ENCODE measurements around the gene FYN. TPM values are rescaled to one million over a fixed set of nuclear protein-coding genes. Genes with fewer than 3 reads are reported as not detected.
A peak's percentile ranks its signal among the peaks of the same experiment; 100 is the strongest.

The FYN gene
- total and polyA plus RNA-seq, 2 of the 4 experiments (the other 2 are of a cell fraction) = 30.8 to 36.4 TPM

- Histone ChIP-seq H3K23ac (ENCODE audit: low read depth, low read length) (no peak overlapping the region), H4K91ac (ENCODE audit: insufficient read depth, low read depth, low read length) (peak overlapping the region; percentile 24; the same call in 1 of the 2 replicates), H3K9me3 (ENCODE audit: control insufficient read depth, insufficient read depth, low read length) (no peaks in the 10 kb centered on the region), H4K20me1 (ENCODE audit: insufficient read depth, low read length) (no peaks in the 10 kb centered on the region), H2AFZ (replicated peaks; ENCODE audit: low read length, poor library complexity) (no peak overlapping the region), H3K4ac (ENCODE audit: low read depth, low read length) (peak overlapping the region; percentile 57), H2BK20ac (ENCODE audit: low read depth, low read length) (no peak overlapping the region; the same call in 1 of the 2 replicates), H3K9ac (ENCODE audit: low read depth, low read length) (no peak overlapping the region), H3K36me3 (ENCODE audit: control insufficient read depth, insufficient read depth, low read length) (peaks cover 16% of the 10 kb centered on the region), H3K4me2 (ENCODE audit: low read depth, low read length) (no peak overlapping the region), H3K4me3 (ENCODE audit: insufficient read depth, low read depth, low read length) (no peak overlapping the region), H3K18ac (ENCODE audit: low read depth, low read length) (peak overlapping the region; percentile 82), H3K27me3 (ENCODE audit: control insufficient read depth, insufficient read depth, low read length) (no peaks in the 10 kb centered on the region), H3K4me1 (ENCODE audit: control insufficient read depth, insufficient read depth, low read length) (peaks cover 6% of the 10 kb centered on the region), H2AK5ac (ENCODE audit: low read depth, low read length) (peak overlapping the region; percentile 11; the same call in 1 of the 2 replicates), H4K5ac (ENCODE audit: low read depth, low read length) (peak overlapping the region; percentile 19; the same call in 1 of the 2 replicates), H3K27ac (ENCODE audit: insufficient read depth, low read length) (peak overlapping the region; percentile 4), H4K8ac (ENCODE audit: low read depth in 2 of 2, low read length in 2 of 2) (peak overlapping the region; percentile 30 to 47; a peak in 3 of 4 replicates), H3K9me1 (ENCODE audit: insufficient read depth, low read length) (0 out of 2 replicates have a peak, but pooled peaks cover 5% of the 10 kb centered on the region), H2BK15ac (ENCODE audit: low read depth, low read length) (no peak overlapping the region), H3K14ac (replicated peaks; ENCODE audit: low read depth, low read length) (0 out of 2 replicates have a peak overlapping the region, but pooled peaks have one; percentile 65), H2AK9ac (replicated peaks; ENCODE audit: low read depth, low read length, poor library complexity) (no peak overlapping the region), H3K56ac (ENCODE audit: extremely low read depth, insufficient read depth, low read length) (no peak overlapping the region), H2BK5ac (ENCODE audit: low read depth, low read length, poor library complexity, severe bottlenecking) (peak overlapping the region; percentile 43), H2BK120ac (ENCODE audit: low read depth, low read length) (no peak overlapping the region), H3K79me1 (ENCODE audit: low read depth in 1 of 2, low read length in 2 of 2) (0 out of 4 replicates have a peak, but pooled peaks cover 0 to 3% of the 10 kb centered on the region in 2 experiments)
- no peak for DNase-seq
- POLR2A ChIA-PET (ENCODE audit: unreplicated experiment) = no interaction called here
- BruUV-seq (replicated peaks) = no TSS peak
- intact Hi-C loops (cut with micrococcal nuclease) = loop anchor here (5.0 kb wide), 1 partner anchor 109 kb away; no protein-coding TSS in a partner anchor
- in situ Hi-C loops (cut with MboI; ENCODE audit: low sequenced_read_pairs) = no loop called here
- CTCF ChIA-PET = no interaction called here
- ATAC-seq (ENCODE audit: low read depth) = no peak
- WGBS, 2 experiments (ENCODE audit: extremely low coverage in 2 of 2, insufficient read length in 1 of 2) = no CpG with 5 or more reads among the region's 2 CpGs
- TF ChIP-seq RAD21 (IDR thresholded peaks at IDR 0.05; ENCODE audit: low read length) = no peak
- no peak for TF ChIP-seq FOS (IDR thresholded peaks at IDR 0.05; ENCODE audit: low read depth, low read length)
- no peak for TF ChIP-seq CHD1 (IDR thresholded peaks at IDR 0.05; ENCODE audit: low read depth, low read length)
- no peak for TF ChIP-seq NFE2L2 (IDR thresholded peaks at IDR 0.05; ENCODE audit: low read depth, low read length)
- TF ChIP-seq, protein P1, sequence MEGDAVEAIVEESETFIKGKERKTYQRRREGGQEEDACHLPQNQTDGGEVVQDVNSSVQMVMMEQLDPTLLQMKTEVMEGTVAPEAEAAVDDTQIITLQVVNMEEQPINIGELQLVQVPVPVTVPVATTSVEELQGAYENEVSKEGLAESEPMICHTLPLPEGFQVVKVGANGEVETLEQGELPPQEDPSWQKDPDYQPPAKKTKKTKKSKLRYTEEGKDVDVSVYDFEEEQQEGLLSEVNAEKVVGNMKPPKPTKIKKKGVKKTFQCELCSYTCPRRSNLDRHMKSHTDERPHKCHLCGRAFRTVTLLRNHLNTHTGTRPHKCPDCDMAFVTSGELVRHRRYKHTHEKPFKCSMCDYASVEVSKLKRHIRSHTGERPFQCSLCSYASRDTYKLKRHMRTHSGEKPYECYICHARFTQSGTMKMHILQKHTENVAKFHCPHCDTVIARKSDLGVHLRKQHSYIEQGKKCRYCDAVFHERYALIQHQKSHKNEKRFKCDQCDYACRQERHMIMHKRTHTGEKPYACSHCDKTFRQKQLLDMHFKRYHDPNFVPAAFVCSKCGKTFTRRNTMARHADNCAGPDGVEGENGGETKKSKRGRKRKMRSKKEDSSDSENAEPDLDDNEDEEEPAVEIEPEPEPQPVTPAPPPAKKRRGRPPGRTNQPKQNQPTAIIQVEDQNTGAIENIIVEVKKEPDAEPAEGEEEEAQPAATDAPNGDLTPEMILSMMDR (conservative IDR thresholded peaks at IDR 0.05; ENCODE audit: low read depth, low read length) = no peak
- no peak for TF ChIP-seq MXI1 (IDR thresholded peaks at IDR 0.05; ENCODE audit: borderline replicate concordance, low read depth, low read length)
- no peak for TF ChIP-seq BHLHE40 (IDR thresholded peaks at IDR 0.05; ENCODE audit: low read depth, low read length)
- no peak for TF ChIP-seq CEBPB (IDR thresholded peaks at IDR 0.05; ENCODE audit: low read depth, low read length)
- TF ChIP-seq SMC3 (IDR thresholded peaks at IDR 0.05; ENCODE audit: low read depth, low read length) = no peak
- TF ChIP-seq, protein P2, sequence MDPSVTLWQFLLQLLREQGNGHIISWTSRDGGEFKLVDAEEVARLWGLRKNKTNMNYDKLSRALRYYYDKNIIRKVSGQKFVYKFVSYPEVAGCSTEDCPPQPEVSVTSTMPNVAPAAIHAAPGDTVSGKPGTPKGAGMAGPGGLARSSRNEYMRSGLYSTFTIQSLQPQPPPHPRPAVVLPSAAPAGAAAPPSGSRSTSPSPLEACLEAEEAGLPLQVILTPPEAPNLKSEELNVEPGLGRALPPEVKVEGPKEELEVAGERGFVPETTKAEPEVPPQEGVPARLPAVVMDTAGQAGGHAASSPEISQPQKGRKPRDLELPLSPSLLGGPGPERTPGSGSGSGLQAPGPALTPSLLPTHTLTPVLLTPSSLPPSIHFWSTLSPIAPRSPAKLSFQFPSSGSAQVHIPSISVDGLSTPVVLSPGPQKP (IDR thresholded peaks at IDR 0.05; ENCODE audit: borderline replicate concordance, low read depth, low read length) = no peak
- TF ChIP-seq POLR2A (IDR thresholded peaks at IDR 0.05; ENCODE audit: low read depth, low read length) = no peak
- no peak for TF ChIP-seq RCOR1 (IDR thresholded peaks at IDR 0.05; ENCODE audit: insufficient replicate concordance, low read length)
- no peak for TF ChIP-seq MAZ (IDR thresholded peaks at IDR 0.05; ENCODE audit: borderline replicate concordance, low read depth, low read length)
- no peak for TF ChIP-seq USF2 (IDR thresholded peaks at IDR 0.05; ENCODE audit: low read depth, low read length)
- TF ChIP-seq MAFK (IDR thresholded peaks at IDR 0.05; ENCODE audit: low read depth, low read length) = no peak
- TF ChIP-seq RFX5 (IDR thresholded peaks at IDR 0.05; ENCODE audit: low read depth, low read length) = no peak
- dilution Hi-C loops (cut with HindIII; ENCODE audit: low sequenced_read_pairs, unreplicated experiment) = no loop called here
Observed at GRCh38 chr6:111713236-111713635, 160.0 kb downstream of the FYN start.

All from IMR-90 (cell line).